Keratinocyte (primary cell): ENCODE results near the gene SKOR2.

Experiments used
- EZH2 ChIP-seq: IDR thresholded peaks from one replicate; pipeline ENCODE4 v1.6.1; 2012; ENCODE audit warnings: inconsistent platforms, mild to moderate bottlenecking, low read length, moderate library complexity
- TF ChIP-seq, protein P1 (sequence below), 3 experiments: IDR thresholded peaks in 1 of 3; conservative IDR thresholded peaks in 1 of 3; optimal IDR thresholded peaks in 1 of 3; 2 replicates in 2 of 3; 3 replicates in 1 of 3; pipeline versions ENCODE3 to v1.5.1; 2011; ENCODE audit warnings: low read length in 3 of 3, mild to moderate bottlenecking in 3 of 3, moderate library complexity in 2 of 3, control low read depth in 1 of 3, inconsistent platforms in 1 of 3; ENCODE audit not compliant: insufficient read depth in 2 of 3; ENCODE audit errors: extremely low read depth in 1 of 3

DNA sequence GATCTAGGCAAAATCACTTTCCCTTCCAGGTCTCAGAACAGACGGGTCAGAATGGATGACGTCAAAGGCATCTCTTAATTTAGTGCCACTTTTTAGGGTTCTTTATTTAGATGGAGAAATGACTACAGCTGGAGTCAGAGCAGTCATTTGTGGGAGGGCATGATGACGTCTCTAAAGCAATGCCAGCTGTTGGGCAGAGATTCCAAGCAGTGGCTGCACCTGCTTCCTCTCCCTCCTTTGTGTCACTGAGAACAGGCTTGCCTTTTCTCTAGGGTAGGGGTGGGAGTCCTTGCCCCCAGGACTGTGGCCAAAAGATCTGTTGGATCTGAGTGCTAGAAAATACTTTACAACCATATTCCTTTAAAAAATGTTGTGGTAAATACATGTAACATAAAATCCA is 28.7 kb upstream of the SKOR2 start:
- no peak for TF ChIP-seq EZH2
- TF ChIP-seq, protein P1, sequence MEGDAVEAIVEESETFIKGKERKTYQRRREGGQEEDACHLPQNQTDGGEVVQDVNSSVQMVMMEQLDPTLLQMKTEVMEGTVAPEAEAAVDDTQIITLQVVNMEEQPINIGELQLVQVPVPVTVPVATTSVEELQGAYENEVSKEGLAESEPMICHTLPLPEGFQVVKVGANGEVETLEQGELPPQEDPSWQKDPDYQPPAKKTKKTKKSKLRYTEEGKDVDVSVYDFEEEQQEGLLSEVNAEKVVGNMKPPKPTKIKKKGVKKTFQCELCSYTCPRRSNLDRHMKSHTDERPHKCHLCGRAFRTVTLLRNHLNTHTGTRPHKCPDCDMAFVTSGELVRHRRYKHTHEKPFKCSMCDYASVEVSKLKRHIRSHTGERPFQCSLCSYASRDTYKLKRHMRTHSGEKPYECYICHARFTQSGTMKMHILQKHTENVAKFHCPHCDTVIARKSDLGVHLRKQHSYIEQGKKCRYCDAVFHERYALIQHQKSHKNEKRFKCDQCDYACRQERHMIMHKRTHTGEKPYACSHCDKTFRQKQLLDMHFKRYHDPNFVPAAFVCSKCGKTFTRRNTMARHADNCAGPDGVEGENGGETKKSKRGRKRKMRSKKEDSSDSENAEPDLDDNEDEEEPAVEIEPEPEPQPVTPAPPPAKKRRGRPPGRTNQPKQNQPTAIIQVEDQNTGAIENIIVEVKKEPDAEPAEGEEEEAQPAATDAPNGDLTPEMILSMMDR (optimal IDR thresholded peaks at IDR 0.05 in 1 of 3, IDR thresholded peaks at IDR 0.05 in 1 of 3, conservative IDR thresholded peaks at IDR 0.05 in 1 of 3; ENCODE audit: extremely low read depth in 1 of 3, insufficient read depth in 2 of 3, low read length in 3 of 3), result no peak
